Prostate gland (tissue), 2 donors: ENCODE data around the gene SIM1.

Source experiments
- POLR2AphosphoS5 ChIP-seq: sonication (generic); formaldehyde crosslinking; IDR thresholded peaks from one replicate; pipeline ENCODE4 v1.6.1; 2017; ENCODE audit warnings: antibody characterized with exemption
- TF ChIP-seq, protein P1 (sequence below), 4 experiments: fragments of 200-600 bp in 2 of 4; fragments of 450-650 bp in 2 of 4; sonication (generic) in 2 of 4; IDR thresholded peaks; 1 replicate in 3 of 4; 2 replicates in 1 of 4; pipeline ENCODE4 v1.5.1; 2016 to 2019; ENCODE audit warnings: antibody characterized with exemption in 4 of 4, mild to moderate bottlenecking in 2 of 4, moderate library complexity in 2 of 4

DNA sequence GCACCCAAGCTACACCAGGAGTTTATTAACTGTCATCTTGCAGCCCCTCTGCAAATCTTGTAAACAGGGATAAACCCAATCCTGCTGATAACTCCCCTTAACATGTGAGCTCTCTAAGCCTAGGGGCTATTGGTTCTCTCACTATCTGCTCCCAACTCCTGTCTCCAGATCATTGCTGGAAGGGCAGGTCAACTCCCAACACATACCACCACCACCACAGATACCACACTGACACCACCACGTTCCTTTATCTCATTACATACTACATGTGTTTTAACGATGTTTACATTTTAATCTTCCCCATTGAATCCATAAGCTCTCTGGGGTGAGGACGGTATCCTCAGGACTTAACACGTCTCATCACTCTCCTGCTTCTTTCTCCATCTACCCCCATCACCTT, 51.8 kb downstream of the SIM1 start:
- no peak for TF ChIP-seq POLR2AphosphoS5
- TF ChIP-seq, protein P1, sequence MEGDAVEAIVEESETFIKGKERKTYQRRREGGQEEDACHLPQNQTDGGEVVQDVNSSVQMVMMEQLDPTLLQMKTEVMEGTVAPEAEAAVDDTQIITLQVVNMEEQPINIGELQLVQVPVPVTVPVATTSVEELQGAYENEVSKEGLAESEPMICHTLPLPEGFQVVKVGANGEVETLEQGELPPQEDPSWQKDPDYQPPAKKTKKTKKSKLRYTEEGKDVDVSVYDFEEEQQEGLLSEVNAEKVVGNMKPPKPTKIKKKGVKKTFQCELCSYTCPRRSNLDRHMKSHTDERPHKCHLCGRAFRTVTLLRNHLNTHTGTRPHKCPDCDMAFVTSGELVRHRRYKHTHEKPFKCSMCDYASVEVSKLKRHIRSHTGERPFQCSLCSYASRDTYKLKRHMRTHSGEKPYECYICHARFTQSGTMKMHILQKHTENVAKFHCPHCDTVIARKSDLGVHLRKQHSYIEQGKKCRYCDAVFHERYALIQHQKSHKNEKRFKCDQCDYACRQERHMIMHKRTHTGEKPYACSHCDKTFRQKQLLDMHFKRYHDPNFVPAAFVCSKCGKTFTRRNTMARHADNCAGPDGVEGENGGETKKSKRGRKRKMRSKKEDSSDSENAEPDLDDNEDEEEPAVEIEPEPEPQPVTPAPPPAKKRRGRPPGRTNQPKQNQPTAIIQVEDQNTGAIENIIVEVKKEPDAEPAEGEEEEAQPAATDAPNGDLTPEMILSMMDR (IDR thresholded peaks at IDR 0.05) = no peak
